ENCODE results near the gene C8G. TPM values are rescaled to one million over a fixed set of nuclear protein-coding genes. Genes with fewer than 3 reads are reported as not detected.
A peak's percentile ranks its signal among the peaks of the same experiment; 100 is the strongest.

The C8G gene
- total and polyA plus RNA-seq, 2 of the 13 experiments (the other 11 are each of a cell fraction or from before 2014, with no cell fraction given) = 4.9 to 12.8 TPM

DNA sequence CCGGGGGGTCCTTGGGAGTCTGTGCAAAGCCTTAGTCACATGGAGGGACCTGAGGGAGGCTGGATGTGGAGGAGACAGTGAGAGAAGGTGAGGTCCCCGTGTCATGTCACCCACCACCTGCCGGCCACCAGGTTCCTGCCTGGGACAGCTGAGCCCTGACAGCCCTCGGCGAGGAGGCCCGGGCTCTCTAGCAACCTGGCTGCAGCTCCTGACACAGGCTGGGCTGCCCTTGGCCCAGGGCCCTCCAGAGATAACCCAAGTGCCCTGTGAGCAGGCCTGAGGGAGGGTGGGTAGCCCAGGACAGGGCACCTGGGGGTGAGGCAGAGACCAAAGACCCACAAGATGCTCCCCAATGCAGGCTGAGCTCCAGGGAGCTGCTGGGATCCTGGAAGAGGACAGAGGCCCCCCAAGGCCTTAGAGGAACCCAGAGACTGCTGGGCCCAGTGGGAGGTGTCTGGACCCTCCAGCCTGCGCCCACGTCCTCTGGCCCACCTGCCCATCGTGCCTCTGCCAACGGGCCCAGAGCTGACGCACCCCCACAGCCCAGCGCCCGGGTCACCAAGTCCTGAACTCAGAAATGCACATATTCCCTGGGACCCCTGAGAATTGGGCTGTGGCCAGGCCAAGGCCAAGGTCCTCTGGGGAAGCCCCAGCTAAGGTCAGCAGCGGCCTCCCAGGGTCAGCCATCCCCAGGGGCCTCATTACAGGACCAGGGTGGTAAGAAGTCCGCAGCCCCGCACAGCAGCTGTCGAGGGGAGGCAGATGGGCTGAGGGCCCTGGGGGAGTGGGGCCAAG, 23.5 kb downstream of the C8G start:
- no peak for FAIRE-seq
- no TSS peak for BruUV-seq (replicated peaks)
- ATAC-seq = peak; percentile 51
- in situ Hi-C loops (cut with HindIII; ENCODE audit: extremely low pct_ligation_motif_present, low pct_unique_long_range_greater_than_20kb) = no loop called here
- POLR2A ChIA-PET = interaction anchor here (0.8 kb wide), 1 partner anchor 31 kb away, joined by 3 read pairs; no protein-coding TSS in a partner anchor
- peaks cover 55% of the 10 kb centered on the region for H3K4me1 ChIP-seq (ENCODE audit: insufficient read depth, low read length)
- H3K79me2 ChIP-seq (ENCODE audit: insufficient read depth, low read length) = no peaks in the 10 kb centered on the region
- no peak for DNase-seq (ENCODE audit: low spot score)
- no peak overlapping the region for H3K27ac ChIP-seq (ENCODE audit: extremely low read length, insufficient read depth, low read length)
- H3K9ac ChIP-seq (ENCODE audit: insufficient read depth, low read depth, low read length) = no peak overlapping the region
- intact Hi-C loops (cut with micrococcal nuclease; ENCODE audit: unreplicated experiment) = loop anchor here (2.0 kb wide), 1 partner anchor 20 kb away; no protein-coding TSS in a partner anchor
- H4K20me1 ChIP-seq (ENCODE audit: insufficient read depth, low read length) = no peaks in the 10 kb centered on the region
- H3K4me3 ChIP-seq (replicated peaks in 1 of 3; ENCODE audit: insufficient read depth in 1 of 3, low read depth in 2 of 3, low read length in 3 of 3) = no peak overlapping the region; a peak in 1 of 6 replicates
- no peaks in the 10 kb centered on the region for H3K36me3 ChIP-seq (replicated peaks in 1 of 2; ENCODE audit: control insufficient read depth in 1 of 2, insufficient read depth in 2 of 2, low read length in 2 of 2)
- no peak overlapping the region for H3K4me2 ChIP-seq (ENCODE audit: low read depth, low read length)
- 6% methylated on average over 7 of the region's 17 CpGs for WGBS (ENCODE audit: low lambda C conversion rate)
- CTCF ChIA-PET (ENCODE audit: low intra/inter-chr PET ratio, low total read pairs) = no interaction called here
- no peaks in the 10 kb centered on the region for H3K9me3 ChIP-seq (ENCODE audit: low read length)
- H3K27me3 ChIP-seq (ENCODE audit: control insufficient read depth in 1 of 2, insufficient read depth in 2 of 2, low read length in 2 of 2) = peaks cover 23 to 66% of the 10 kb centered on the region in 2 experiments
- no peak overlapping the region for H2AFZ ChIP-seq (ENCODE audit: low read length)
- TF ChIP-seq SMAD3 (CRISPR knock-in tag; IDR thresholded peaks at IDR 0.05) (no peak), TFE3 (CRISPR knock-in tag; IDR thresholded peaks at IDR 0.05) (no peak), NCOA5 (CRISPR knock-in tag; IDR thresholded peaks at IDR 0.05) (no peak), ZSCAN25 (CRISPR knock-in tag; IDR thresholded peaks at IDR 0.05) (0 out of 2 replicates have a peak, but pooled peaks have one; percentile 28), HIVEP1 (CRISPR knock-in tag; IDR thresholded peaks at IDR 0.05) (peak; percentile 49; the same call in 1 of the 2 replicates), NR2F1 (CRISPR knock-in tag; IDR thresholded peaks at IDR 0.05) (peak in 1 of 2 experiments; percentile 55; a peak in 1 of 4 replicates), ZNF121 (CRISPR knock-in tag; IDR thresholded peaks at IDR 0.05) (no peak), NFKB2 (CRISPR knock-in tag; IDR thresholded peaks at IDR 0.05; ENCODE audit: borderline replicate concordance) (no peak), NR2F2 (IDR thresholded peaks at IDR 0.05; ENCODE audit: borderline replicate concordance, low read depth) (0 out of 2 replicates have a peak, but pooled peaks have one; percentile 17), ARID3A (IDR thresholded peaks at IDR 0.05; ENCODE audit: low read depth, low read length) (no peak), PAX8 (CRISPR knock-in tag; IDR thresholded peaks at IDR 0.05; ENCODE audit: borderline replicate concordance) (no peak), BCL3 (CRISPR knock-in tag; IDR thresholded peaks at IDR 0.05) (0 out of 2 replicates have a peak, but pooled peaks have one; percentile 74), ZNF883 (CRISPR knock-in tag; IDR thresholded peaks at IDR 0.05; ENCODE audit: not compliant biosample characterization) (peak; percentile 9)
- TF ChIP-seq, protein P1, sequence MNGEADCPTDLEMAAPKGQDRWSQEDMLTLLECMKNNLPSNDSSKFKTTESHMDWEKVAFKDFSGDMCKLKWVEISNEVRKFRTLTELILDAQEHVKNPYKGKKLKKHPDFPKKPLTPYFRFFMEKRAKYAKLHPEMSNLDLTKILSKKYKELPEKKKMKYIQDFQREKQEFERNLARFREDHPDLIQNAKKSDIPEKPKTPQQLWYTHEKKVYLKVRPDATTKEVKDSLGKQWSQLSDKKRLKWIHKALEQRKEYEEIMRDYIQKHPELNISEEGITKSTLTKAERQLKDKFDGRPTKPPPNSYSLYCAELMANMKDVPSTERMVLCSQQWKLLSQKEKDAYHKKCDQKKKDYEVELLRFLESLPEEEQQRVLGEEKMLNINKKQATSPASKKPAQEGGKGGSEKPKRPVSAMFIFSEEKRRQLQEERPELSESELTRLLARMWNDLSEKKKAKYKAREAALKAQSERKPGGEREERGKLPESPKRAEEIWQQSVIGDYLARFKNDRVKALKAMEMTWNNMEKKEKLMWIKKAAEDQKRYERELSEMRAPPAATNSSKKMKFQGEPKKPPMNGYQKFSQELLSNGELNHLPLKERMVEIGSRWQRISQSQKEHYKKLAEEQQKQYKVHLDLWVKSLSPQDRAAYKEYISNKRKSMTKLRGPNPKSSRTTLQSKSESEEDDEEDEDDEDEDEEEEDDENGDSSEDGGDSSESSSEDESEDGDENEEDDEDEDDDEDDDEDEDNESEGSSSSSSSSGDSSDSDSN (CRISPR knock-in tag; IDR thresholded peaks at IDR 0.05) = peak; percentile 37; the same call in 1 of the 2 replicates
